Stimulated activated CD4-positive, alpha-beta T cell treated with anti-CD3 and anti-CD28 coated beads, Interleukin-15, amount 100 ng/mL, for 1 hour (primary cell): ENCODE results near the gene MRPL48.
A peak's percentile ranks its signal among the peaks of the same experiment; 100 is the strongest.
"Not testable (repeated sequence)": the region's sequence is repeated elsewhere in the genome, so short reads cannot be mapped to it uniquely, and the experiment has no call there.

Experiments used
- DNase-seq, 2 donors: peaks; one replicate each; pipeline ENCODE4 v3.0.0-alpha.2; 2020; ENCODE audit warnings: low read depth in 1 of 2, low spot score in 1 of 2

Gene MRPL48

GRCh38 chr11:73779084-73779902, 8.4 kb upstream of the MRPL48 start:
- DNase-seq = peak; percentile 94 to 96

DNA sequence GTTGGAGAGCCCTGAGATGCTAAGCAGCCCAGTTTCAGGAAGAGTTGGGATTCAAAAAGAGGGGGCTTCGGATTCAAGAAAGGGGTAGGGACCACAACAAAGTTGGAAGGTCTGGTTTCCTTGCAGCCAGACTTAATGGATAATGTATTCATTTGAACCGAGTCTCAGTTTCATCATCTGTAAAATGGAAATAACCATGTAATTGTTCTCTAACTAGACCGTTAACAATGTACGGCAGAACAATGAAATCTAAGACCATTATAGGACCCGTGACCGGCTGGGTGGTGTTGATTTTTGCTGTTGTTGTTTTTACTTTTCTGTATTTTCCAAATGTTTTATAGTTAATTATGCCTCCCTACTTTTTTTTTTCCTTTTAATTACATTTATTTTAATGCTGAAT, 6.4 kb upstream of the MRPL48 start:
- DNase-seq = no peak

DNA sequence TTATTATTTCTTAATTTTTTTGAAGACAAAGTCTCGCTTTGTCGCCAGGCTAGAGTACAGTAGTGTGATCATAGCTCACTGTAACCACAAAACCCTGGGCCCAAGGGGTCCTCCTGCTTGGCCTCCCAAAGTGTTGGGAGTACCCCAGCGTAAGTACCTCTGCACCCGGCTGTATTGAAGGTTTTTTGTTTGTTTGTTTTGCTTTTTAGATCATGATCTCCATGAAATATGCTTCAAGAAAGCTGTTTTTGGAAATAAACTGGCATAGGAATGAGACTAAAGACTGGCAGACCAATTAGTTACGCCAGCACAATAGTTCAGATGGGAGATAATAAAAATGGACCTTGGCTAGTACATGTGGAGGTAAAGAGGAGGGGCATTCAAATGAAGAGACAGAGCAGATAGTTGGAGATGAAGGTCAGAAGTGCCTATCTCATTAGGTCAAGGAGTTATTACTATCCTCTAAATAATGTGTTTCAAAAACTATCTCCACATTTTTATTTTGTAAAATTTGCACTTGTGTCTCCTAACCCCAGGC, 4.1 kb upstream of the MRPL48 start:
- DNase-seq = no peak

- no peak for DNase-seq
These were observed 3.5 kb upstream of the MRPL48 start for GRCh38 chr11:73784080-73784634.

DNA sequence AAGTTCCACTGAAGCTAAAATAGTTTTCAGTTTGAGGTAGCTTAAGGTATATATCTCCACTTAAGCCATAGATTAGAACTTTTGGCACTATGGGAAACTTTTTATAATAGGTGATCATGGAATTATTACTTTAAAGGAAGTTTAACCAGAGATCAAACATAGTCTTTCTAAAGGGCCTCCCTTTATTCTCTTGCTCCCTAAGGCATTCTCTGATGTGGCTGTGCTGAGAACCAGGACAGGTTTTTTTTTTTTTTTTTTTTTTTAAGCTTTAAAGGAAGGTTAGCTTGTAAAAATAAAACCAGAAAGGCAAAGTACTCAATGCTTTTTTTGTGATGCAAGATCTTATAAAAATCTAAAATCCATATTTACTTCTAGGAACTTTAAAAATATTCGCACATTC, 2.9 kb upstream of the MRPL48 start:
- DNase-seq = no peak

- DNase-seq = not testable (repeated sequence)
These were observed 2.2 kb upstream of the MRPL48 start for GRCh38 chr11:73785467-73785866.

DNA sequence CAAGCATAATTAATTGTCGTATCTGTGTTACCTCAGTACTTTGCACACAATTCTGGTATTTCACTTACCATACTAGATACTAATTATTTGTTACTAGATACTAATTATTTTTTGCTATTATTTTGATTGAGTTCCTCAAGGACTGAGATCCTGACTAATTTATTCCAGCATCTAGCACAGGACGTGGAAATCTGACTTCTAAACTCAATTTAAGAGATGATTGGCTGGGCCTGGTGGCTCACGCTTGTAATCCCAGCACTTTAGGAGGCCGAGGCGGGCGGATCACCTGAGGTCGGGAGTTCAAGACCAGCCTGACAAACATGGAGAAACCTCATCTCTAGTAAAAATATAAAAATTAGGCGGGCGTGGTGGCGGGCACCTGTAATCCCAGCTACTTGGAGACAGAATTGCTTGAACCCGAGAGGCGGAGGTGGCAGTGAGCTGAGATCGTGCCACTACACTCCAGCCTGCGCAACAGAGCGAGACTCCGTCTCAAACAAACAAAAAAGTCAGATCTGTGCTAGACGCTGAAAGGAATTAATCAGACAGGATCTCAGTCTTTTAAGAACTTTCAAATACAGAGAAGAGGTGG, 527 bp upstream of the MRPL48 start:
- DNase-seq = no peak

- DNase-seq = no peak
These were observed 1.6 kb downstream of the MRPL48 start for GRCh38 chr11:73789279-73789670.

GRCh38 chr11:73792584-73792983, 4.9 kb downstream of the MRPL48 start:
- no peak for DNase-seq

DNA sequence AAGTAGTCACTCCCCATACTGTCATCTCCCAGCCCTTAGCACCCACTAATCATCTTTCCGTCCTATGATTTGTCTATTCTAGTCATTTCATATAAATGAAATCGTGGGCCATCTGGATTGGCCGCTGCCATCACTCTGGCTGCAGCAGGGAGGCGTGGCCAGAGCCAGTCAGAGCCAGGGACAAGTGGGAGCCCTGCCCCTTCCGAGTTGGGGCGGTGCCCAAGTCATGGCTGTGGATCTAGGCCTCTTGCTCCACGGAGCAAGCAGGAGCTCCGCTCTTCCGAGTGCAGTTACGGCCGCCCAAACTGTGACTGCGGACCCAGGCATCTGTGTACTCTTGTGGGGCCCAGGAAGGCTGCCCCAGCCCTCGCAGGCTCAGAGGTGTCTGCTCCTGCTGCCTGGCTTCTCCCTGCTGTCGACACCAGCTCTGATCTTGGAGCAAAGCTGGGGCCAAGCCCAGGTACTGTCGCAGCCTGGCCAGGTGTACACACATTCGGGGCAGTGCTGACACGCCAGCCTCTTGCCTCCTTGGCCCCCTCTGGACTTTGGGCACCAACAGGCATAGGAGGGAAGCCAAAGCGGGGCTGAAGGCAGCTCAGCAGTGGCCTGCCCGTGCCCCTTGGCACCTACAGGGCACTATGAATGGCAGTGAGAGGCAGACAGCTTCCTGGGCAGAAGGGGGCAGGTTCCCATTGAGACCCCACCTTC, 8.4 kb downstream of the MRPL48 start:
- no peak for DNase-seq

DNA sequence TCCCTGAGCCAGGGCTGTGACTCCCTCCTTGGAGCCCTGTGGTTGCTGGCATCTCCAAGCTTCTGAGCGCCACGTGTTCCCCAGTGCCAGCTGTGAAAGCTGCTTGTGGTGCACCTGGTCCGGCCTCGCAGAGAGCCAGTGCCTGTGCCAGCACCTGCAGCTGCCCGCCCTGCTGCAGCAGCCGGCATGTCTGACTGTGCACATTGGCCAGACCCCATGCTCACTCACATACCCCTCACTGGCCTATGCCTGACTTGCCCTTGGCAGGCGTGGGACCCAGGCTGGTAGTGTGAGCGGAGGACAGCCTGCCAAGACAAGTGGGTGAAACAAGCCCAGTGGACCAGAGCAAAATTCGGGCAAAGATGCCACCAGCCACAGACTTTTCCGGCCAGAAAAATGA, 9.8 kb downstream of the MRPL48 start:
- no peak for DNase-seq

DNA sequence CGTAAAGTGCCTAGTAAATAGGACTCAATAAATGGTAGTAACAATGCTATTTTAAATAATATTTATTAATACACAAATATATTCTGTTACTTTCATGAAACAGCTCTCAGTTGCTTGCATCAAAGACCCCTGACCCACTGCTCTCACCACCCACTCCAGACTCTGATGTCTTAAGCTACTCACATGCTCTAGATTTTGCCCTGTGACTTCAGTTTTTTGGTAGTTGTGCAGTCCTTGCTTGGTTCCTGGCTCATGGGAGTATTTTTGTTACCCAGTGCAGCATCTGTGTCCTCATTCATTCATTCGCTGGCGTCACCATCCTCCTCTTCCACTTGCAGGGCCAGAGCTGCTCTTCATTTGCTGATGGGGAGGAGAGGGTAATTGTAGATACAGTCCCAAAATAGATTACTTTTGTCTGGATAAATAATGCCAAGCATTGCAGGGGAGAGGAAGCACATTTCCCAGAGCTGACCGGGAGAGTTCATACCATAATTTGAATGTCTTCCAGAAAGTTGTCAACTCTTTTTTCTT, 12.7 kb downstream of the MRPL48 start:
- no peak for DNase-seq

DNA sequence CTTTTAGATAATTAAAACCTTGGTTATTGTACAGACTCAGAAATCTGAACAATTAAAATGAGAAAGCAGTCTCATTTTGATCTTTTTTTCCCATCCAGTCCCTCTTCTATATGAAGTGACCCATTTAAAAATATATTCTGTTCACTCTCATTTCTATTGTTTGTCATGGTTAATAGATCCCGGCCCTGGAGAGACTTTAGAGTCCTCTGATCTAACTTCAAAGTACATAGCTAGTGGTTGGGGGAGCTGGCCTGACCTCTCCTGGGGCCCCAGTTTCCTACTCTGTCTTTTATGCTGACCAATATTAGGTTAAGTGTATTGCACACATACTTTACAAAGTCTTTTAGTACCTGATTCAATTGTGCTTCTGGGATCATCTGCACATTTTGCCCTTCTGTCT, 13.5 kb downstream of the MRPL48 start:
- DNase-seq = no peak

DNA sequence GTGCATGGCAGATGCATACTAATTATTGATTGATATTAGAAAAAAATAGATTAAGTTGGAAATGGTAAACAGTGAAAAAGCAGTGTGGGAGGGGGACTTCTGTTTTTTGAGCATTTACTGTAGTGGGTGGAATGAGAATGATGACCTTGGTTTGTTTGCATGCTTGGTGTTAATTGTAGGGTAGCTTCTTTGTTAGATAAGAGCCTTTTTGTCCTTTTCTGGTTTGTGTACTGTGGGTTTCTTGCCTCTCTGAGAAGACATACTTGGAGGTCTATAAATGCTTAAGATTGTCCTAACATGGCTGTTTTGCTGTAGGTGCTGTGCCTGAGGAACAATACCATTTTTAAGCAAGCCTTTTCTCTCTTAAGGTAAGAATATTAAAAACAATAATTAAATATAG, 17.0 kb downstream of the MRPL48 start:
- no peak for DNase-seq

- no peak for DNase-seq
These were observed 20.4 kb downstream of the MRPL48 start for GRCh38 chr11:73808052-73808451.

DNA sequence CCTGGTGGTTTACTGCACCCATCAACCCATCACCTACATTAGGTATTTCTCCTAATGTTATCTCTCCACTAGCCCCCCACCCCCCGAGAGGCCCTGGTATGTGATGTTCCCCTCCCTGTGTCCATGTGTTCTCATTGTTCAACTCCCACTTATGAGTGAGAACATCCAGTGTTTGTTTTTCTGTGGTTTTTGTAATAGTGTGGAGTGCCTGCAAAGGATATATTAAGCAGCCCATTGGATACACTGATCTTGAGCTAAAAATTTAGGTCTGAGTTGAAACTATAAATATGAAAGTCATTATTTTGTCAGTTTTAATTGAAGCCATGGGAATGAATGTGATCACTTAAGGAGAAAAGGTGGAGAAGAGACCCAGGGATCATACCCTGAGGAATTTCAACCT, 23.0 kb downstream of the MRPL48 start:
- no peak for DNase-seq

DNA sequence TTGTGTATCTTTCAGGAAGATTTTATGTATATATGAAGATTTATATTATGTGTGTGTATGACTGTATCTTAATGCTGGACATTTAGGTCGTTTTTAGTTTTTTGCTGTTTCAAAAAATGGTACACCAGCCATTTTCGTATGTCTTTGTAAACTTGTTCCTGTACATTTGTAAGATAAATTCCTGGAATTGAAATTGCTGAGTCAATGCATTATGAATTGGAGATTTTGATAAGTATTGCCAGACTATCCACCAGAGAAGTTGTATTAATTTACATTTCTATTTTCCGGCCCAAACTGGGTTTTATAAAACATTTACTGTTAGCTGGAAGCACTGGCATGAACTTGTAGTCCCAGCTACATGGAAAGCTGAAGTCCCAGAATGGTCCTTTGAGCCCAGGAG, 24.6 kb downstream of the MRPL48 start:
- DNase-seq = no peak

DNA sequence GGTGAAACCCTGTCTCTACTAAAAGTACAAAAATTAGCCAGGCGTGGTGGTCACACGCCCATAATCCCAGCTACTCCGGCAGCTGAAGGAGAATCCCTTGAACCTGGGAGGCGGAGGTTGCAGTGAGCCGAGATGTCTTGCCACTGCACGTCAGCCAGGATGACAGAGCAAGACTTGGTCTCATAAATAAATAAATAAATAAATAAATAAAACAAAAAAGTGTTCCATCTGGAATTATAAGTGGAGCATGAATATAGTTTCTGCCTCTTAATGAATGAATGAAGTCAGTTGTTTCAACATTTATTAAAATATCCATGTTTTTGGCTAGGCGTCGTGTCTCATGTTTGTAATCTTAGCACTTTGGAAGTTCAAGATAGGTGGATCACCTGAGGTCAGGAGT, 27.1 kb downstream of the MRPL48 start:
- no peak for DNase-seq

DNA sequence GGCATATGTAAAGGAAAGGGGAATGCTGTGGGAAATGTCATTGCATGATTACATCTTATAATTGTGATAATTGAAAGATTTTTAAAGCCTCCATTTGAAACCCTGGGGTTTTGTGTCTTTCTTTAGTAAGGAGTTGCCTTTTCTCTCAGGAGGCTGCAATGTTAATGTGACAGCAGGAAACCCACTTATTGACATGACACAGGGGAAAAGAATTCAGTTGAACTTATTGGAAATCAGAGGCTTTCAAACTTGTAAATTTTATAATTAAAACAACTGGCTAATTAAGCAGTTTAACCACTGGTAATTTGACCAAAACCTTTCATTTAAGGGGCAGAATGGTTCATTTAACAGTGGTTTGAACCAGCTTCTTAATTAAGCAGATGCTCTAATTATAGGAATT, 31.2 kb downstream of the MRPL48 start:
- DNase-seq = no peak

DNA sequence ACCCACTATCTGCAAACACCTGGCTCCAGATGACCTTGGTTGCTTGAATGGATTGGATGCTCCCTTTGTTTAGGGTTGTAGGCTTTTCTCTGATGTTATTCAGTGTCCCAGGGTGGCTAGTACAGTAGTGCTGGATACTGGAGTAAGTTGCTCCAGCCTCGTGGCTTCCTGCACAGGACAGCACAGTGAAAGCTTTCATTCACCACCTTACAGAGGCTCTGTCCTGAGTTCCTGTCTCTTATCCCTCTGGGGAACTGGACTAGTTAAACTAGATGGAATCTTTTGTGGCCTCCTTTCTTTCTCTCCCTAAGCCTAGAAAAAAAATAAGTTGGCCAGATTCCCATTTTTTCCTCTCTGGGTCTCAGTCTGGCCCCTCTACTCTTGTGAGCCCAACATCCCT, 42.6 kb downstream of the MRPL48 start:
- no peak for DNase-seq

GRCh38 chr11:73833067-73833466, 45.4 kb downstream of the MRPL48 start:
- DNase-seq = no peak
